ENCODE measurements around the gene TRDN.

DNA sequence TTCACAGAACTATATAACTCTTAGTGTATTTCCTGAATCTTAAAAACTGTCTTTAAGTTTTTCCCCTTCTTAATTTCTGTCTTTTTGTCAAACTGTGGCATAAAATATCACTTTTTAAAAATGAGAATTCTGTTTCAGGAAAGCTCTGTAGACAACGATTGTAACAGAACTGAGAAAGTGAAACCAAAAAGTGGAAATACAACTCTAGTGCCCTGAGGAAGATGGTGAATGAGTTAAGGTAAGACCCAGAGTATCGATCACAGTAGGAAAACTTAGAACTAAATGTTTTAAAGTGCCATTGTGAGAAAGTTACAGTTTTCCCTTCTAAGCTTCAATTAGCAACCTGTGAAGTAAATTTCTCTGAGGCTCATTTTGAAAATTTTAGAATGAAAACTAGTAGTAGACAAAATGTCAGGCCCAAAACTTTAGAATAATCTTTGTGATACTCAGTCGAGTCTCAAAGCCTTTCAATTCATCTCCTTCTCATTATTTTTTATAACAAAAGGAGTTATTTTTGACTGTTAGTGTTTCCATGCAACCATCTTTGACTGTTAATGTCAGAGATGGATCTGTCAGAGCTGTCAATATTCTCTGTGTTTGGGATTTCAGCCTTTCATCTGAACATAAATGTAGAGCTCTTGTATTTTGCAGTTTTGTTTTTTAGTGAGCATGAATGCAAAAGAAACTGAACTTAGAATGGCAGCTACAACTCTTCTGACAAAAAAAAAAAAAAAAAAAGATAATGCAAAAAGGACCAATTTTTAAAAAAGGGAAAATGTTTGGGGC is 19.0 kb upstream of the TRDN start:
- TF ChIP-seq POLR2A (IDR thresholded peaks at IDR 0.05; ENCODE audit: low read length) = no peak
- no peak for TF ChIP-seq GATA1 (IDR thresholded peaks at IDR 0.05; ENCODE audit: low read depth, low read length)

Data from erythroblast (primary cell).